Measurements from ENCODE around the gene KRTAP10-7. TPM values are rescaled to one million over a fixed set of nuclear protein-coding genes. Genes with fewer than 3 reads are reported as not detected.
"Not testable (repeated sequence)": the region's sequence is repeated elsewhere in the genome, so short reads cannot be mapped to it uniquely, and the experiment has no call there.

The KRTAP10-7 gene
- total RNA-seq, 1 donor from 2014 or later, result not detected

GRCh38 chr21:44640761-44641160 lies 40.4 kb downstream of the KRTAP10-7 start:
- DNase-seq (ENCODE audit: low read depth), result no peak
- no peaks in the 10 kb centered on the region for H3K36me3 ChIP-seq (ENCODE audit: control insufficient read depth, insufficient read depth, low read length)
- H3K27me3 ChIP-seq (ENCODE audit: control insufficient read depth, insufficient read depth, low read length), result peaks cover 3% of the 10 kb centered on the region
- no peak overlapping the region for H3K4me3 ChIP-seq (ENCODE audit: low read depth, low read length)
- TF ChIP-seq CTCF (IDR thresholded peaks at IDR 0.05; ENCODE audit: insufficient read depth, low read length, poor library complexity, severe bottlenecking), result no peak

GRCh38 chr21:44643741-44644310 lies 43.4 kb downstream of the KRTAP10-7 start:
- no peak for DNase-seq (ENCODE audit: low read depth)
- H3K36me3 ChIP-seq (ENCODE audit: control insufficient read depth, insufficient read depth, low read length), result no peaks in the 10 kb centered on the region
- H3K4me3 ChIP-seq (ENCODE audit: low read depth, low read length), result no peak overlapping the region
- TF ChIP-seq CTCF (IDR thresholded peaks at IDR 0.05; ENCODE audit: insufficient read depth, low read length, poor library complexity, severe bottlenecking), result no peak
- no peaks in the 10 kb centered on the region for H3K27me3 ChIP-seq (ENCODE audit: control insufficient read depth, insufficient read depth, low read length)

DNA sequence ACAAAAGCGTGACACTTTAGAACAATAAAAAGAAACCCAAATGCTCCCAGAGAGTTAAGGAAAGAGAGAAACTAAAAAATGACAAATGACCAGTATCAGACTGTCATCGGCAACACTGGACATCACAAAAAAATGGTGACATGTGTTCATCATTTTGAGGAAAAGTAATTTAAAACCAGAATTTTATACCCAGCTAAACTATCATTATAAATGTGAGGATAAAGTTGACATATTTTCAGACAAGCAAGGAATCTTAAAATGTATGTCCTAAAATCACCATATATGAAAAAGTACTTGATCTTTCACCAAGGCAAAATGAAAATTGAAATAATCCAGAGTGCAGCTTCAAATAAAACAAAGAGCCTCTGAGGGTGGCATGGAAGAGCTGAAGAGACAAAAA lies 44.5 kb downstream of the KRTAP10-7 start:
- Histone ChIP-seq H3K4me3 (ENCODE audit: low read depth, low read length) (no peak overlapping the region), H3K27me3 (ENCODE audit: control insufficient read depth, insufficient read depth, low read length) (no peaks in the 10 kb centered on the region), H3K36me3 (ENCODE audit: control insufficient read depth, insufficient read depth, low read length) (no peaks in the 10 kb centered on the region)
- no peak for DNase-seq (ENCODE audit: low read depth)
- TF ChIP-seq CTCF (IDR thresholded peaks at IDR 0.05; ENCODE audit: insufficient read depth, low read length, poor library complexity, severe bottlenecking), result no peak

DNA sequence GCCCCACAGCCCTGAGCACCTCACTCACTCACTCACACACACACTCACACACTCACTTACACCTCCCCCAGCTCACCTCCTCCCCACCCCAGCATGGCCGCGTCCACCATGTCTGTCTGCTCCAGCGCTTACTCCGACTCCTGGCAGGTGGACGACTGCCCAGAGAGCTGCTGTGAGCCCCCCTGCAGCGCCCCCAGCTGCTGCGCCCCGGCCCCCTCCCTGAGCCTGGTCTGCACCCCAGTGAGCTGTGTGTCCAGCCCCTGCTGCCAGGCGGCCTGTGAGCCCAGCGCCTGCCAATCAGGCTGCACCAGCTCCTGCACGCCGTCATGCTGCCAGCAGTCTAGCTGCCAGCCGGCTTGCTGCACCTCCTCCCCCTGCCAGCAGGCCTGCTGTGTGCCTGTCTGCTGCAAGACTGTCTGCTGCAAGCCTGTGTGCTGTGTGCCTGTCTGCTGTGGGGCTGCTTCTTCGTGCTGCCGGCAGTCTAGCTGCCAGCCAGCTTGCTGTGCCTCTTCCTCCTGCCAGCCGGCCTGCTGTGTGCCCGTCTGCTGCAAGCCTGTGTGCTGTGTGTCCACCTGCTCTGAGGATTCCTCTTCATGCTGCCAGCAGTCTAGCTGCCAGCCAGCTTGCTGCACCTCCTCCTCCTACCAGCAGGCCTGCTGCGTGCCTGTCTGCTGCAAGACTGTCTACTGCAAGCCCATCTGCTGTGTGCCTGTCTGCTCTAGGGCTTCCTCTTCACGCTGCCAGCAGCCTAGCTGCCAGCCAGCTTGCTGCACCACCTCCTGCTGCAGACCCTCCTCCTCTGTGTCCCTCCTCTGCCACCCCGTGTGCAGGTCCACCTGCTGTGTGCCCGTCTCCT lies 46.2 kb downstream of the KRTAP10-7 start, which contains the start of gene KRTAP10-11:
KRTAP10-11 (plus strand) TSS at position 49 of the 856 bp plus-strand sequence; CDS start at position 94, 45 bp downstream.
- DNase-seq (ENCODE audit: low read depth); H3K36me3 ChIP-seq (ENCODE audit: control insufficient read depth, insufficient read depth, low read length); H3K27me3 ChIP-seq (ENCODE audit: control insufficient read depth, insufficient read depth, low read length); H3K4me3 ChIP-seq (ENCODE audit: low read depth, low read length): not testable (repeated sequence)

GRCh38 chr21:44647222-44647552 lies 46.8 kb downstream of the KRTAP10-7 start:
- DNase-seq (ENCODE audit: low read depth), result no peak
- H3K4me3 ChIP-seq (ENCODE audit: low read depth, low read length), result no peak overlapping the region

More at GRCh38 chr21:44647222-44647552, 46.8 kb downstream of the KRTAP10-7 start:
- H3K36me3 ChIP-seq (ENCODE audit: control insufficient read depth, insufficient read depth, low read length), result no peaks in the 10 kb centered on the region
- no peaks in the 10 kb centered on the region for H3K27me3 ChIP-seq (ENCODE audit: control insufficient read depth, insufficient read depth, low read length)
- TF ChIP-seq CTCF (IDR thresholded peaks at IDR 0.05; ENCODE audit: insufficient read depth, low read length, poor library complexity, severe bottlenecking), result no peak

Measured in kidney epithelial cell (primary cell).